IMR-90 (cell line): ENCODE results near the gene TMPRSS13. TPM values are rescaled to one million over a fixed set of nuclear protein-coding genes. Genes with fewer than 3 reads are reported as not detected.

ENCODE experiments used
- ATAC-seq: fragments of 200-7000 bp; cut with Tn5 transposase; 2 replicates; pipeline ENCODE4 v1.9.1; 2020; ENCODE audit warnings: low read depth, mild to moderate bottlenecking, moderate library complexity
- BruUV-seq: library from RNA; stranded (reverse); fragments of 400-500 nt; replicated peaks from 2 replicates; lab custom pipeline; 2021; lab: Mats Ljungman, UMichigan
- CTCF ChIA-PET: fragments of 300-600 bp; formaldehyde crosslinking; extraction: SDS; loops from one replicate; lab custom pipeline; 2021; ENCODE audit warnings: antibody characterized with exemption; lab: Yijun Ruan, JAX
- POLR2A ChIA-PET: fragments of 300-600 bp; sonication (Branson Sonifier 250); formaldehyde crosslinking; loops from one replicate; lab custom pipeline; 2022; ENCODE audit warnings: antibody characterized with exemption; ENCODE audit not compliant: unreplicated experiment; lab: Charles Lee
- DNase-seq: peaks from one replicate; pipeline ENCODE4 v3.0.0; 2013
- H2AFZ ChIP-seq: replicated peaks from 2 replicates; pipeline ENCODE3; 2013; ENCODE audit warnings: low read length, mild to moderate bottlenecking; ENCODE audit not compliant: poor library complexity
- H2AK5ac ChIP-seq: 2 replicates; pipeline ENCODE4 v1.6.1; 2013; ENCODE audit warnings: low read depth, low read length, inconsistent platforms
- H2AK9ac ChIP-seq: replicated peaks from 2 replicates; pipeline ENCODE3; 2013; ENCODE audit warnings: mild to moderate bottlenecking, low read depth, low read length, moderate library complexity; ENCODE audit not compliant: poor library complexity
- H2BK120ac ChIP-seq: 2 replicates; pipeline ENCODE4 v1.6.1; 2013; ENCODE audit warnings: low read depth, low read length, inconsistent platforms
- H2BK15ac ChIP-seq: 3 replicates; pipeline ENCODE4 v1.6.1; 2013; ENCODE audit warnings: low read depth, low read length, inconsistent platforms
- H2BK20ac ChIP-seq: 2 replicates; pipeline ENCODE4 v1.6.1; 2013; ENCODE audit warnings: low read depth, mild to moderate bottlenecking, inconsistent platforms, low read length, moderate library complexity
- H2BK5ac ChIP-seq: 2 replicates; pipeline ENCODE4 v1.6.1; 2013; ENCODE audit warnings: mild to moderate bottlenecking, low read depth, low read length, inconsistent platforms; ENCODE audit not compliant: poor library complexity, severe bottlenecking
- H3K14ac ChIP-seq: replicated peaks from 2 replicates; pipeline ENCODE4 v1.6.1; 2013; ENCODE audit warnings: low read depth, low read length, inconsistent platforms
- H3K18ac ChIP-seq: 2 replicates; pipeline ENCODE4 v1.6.1; 2013; ENCODE audit warnings: low read depth, low read length, control low read depth
- H3K23ac ChIP-seq: 2 replicates; pipeline ENCODE4 v1.6.1; 2013; ENCODE audit warnings: low read depth, low read length, inconsistent platforms
- H3K27ac ChIP-seq: 2 replicates; pipeline ENCODE4 v1.5.1; 2013; ENCODE audit warnings: mild to moderate bottlenecking, control low read depth, low read length; ENCODE audit not compliant: insufficient read depth
- H3K27me3 ChIP-seq: 2 replicates; pipeline ENCODE4 v1.6.1; 2013; ENCODE audit warnings: low read length; ENCODE audit not compliant: control insufficient read depth, insufficient read depth
- H3K36me3 ChIP-seq: 2 replicates; pipeline ENCODE4 v1.6.1; 2013; ENCODE audit warnings: low read length, mixed read lengths; ENCODE audit not compliant: control insufficient read depth, insufficient read depth
- H3K4ac ChIP-seq: 2 replicates; pipeline ENCODE4 v1.6.1; 2013; ENCODE audit warnings: low read depth, low read length, inconsistent platforms
- H3K4me1 ChIP-seq: 2 replicates; pipeline ENCODE4 v1.6.1; 2013; ENCODE audit warnings: low read length, mixed read lengths; ENCODE audit not compliant: control insufficient read depth, insufficient read depth
- H3K4me2 ChIP-seq: 2 replicates; pipeline ENCODE4 v1.6.1; 2013; ENCODE audit warnings: low read depth, mild to moderate bottlenecking, control low read depth, low read length, moderate library complexity
- H3K4me3 ChIP-seq: 2 replicates; pipeline ENCODE4 v1.5.1; 2013; ENCODE audit warnings: low read depth, mild to moderate bottlenecking, control low read depth, low read length, moderate library complexity; ENCODE audit not compliant: insufficient read depth
- H3K56ac ChIP-seq: 2 replicates; pipeline ENCODE4 v1.6.1; 2013; ENCODE audit warnings: low read length, inconsistent platforms; ENCODE audit not compliant: insufficient read depth; ENCODE audit errors: extremely low read depth
- H3K79me1 ChIP-seq, 2 experiments: 2 replicates each; pipeline ENCODE4 v1.6.1; 2013; ENCODE audit warnings: low read length in 2 of 2, inconsistent platforms in 1 of 2, low read depth in 1 of 2
- H3K9ac ChIP-seq: 2 replicates; pipeline ENCODE4 v1.6.1; 2013; ENCODE audit warnings: low read depth, low read length, control low read depth
- H3K9me1 ChIP-seq: 2 replicates; pipeline ENCODE4 v1.6.1; 2013; ENCODE audit warnings: low read length, inconsistent platforms; ENCODE audit not compliant: insufficient read depth
- H3K9me3 ChIP-seq: 2 replicates; pipeline ENCODE4 v1.6.1; 2013; ENCODE audit warnings: low read length; ENCODE audit not compliant: control insufficient read depth, insufficient read depth
- H4K20me1 ChIP-seq: 2 replicates; pipeline ENCODE4 v1.6.1; 2013; ENCODE audit warnings: low read length, inconsistent platforms; ENCODE audit not compliant: insufficient read depth
- H4K5ac ChIP-seq: 2 replicates; pipeline ENCODE4 v1.6.1; 2013; ENCODE audit warnings: mild to moderate bottlenecking, low read depth, low read length, control low read depth
- H4K8ac ChIP-seq, 2 experiments: 2 replicates each; pipeline ENCODE4 v1.6.1; 2013; ENCODE audit warnings: low read depth in 2 of 2, low read length in 2 of 2, control low read depth in 1 of 2, inconsistent platforms in 1 of 2
- H4K91ac ChIP-seq: 2 replicates; pipeline ENCODE4 v1.6.1; 2013; ENCODE audit warnings: low read depth, low read length, inconsistent platforms; ENCODE audit not compliant: insufficient read depth
- CTCF ChIP-seq: conservative IDR thresholded peaks from 2 replicates; pipeline ENCODE4 v1.5.1; 2012; ENCODE audit warnings: mild to moderate bottlenecking, low read depth, low read length, improper control_type of control experiment
- MAFK ChIP-seq: IDR thresholded peaks from 2 replicates; pipeline ENCODE4 v1.6.1; 2012; ENCODE audit warnings: low read depth, low read length, improper control_type of control experiment
- RAD21 ChIP-seq: IDR thresholded peaks from 2 replicates; pipeline ENCODE4 v1.6.1; 2012; ENCODE audit warnings: low read length, improper control_type of control experiment
- RCOR1 ChIP-seq: IDR thresholded peaks from 2 replicates; pipeline ENCODE4 v1.6.1; 2012; ENCODE audit warnings: mild to moderate bottlenecking, low read length, improper control_type of control experiment; ENCODE audit not compliant: insufficient replicate concordance
- WGBS, 2 experiments: methylation state at CpG; one replicate each; pipeline versions ENCODE4 v1.1.5 to v1.1.7; 2013; ENCODE audit warnings: missing lambda C conversion rate in 2 of 2; ENCODE audit not compliant: insufficient read length in 1 of 2; ENCODE audit errors: extremely low coverage in 2 of 2; 5-methylcytosine and 5-hydroxymethylcytosine counted together
- dilution Hi-C: fragments of 300-500 bp; cut with HindIII; formaldehyde crosslinking; loops from one replicate; pipeline ENCODE4 v1.14.3; 2018; ENCODE audit warnings: low sequenced_read_pairs; ENCODE audit not compliant: unreplicated experiment
- in situ Hi-C: fragments of 300-500 bp; cut with MboI; formaldehyde crosslinking; loops from 3 replicates; pipeline ENCODE4 v1.14.3; 2019; ENCODE audit warnings: low sequenced_read_pairs, inconsistent platforms, mixed read lengths
- intact Hi-C: fragments of 100-400 bp; cut with micrococcal nuclease; formaldehyde crosslinking; loops from 2 replicates; pipeline ENCODE4 v1.10.0; 2022
- polyA plus RNA-seq, 3 experiments: library from polyadenylated mRNA; depleted of rRNA; stranded (reverse); fragments of >200 nt; gene quantifications; 2 replicates each; pipeline ENCODE4 v1.2.3, GENCODE V29; 2012; ENCODE audit warnings: low replicate concordance in 1 of 3
- total RNA-seq: library from RNA; depleted of rRNA; stranded (reverse); fragments of >200 nt; gene quantifications from 2 replicates; pipeline ENCODE4 v1.2.3, GENCODE V29; 2012

Gene TMPRSS13
- total and polyA plus RNA-seq, 2 of the 4 experiments (the other 2 are of a cell fraction): not detected

- ATAC-seq (no peak), DNase-seq (no peak)
- peaks cover 29% of the 10 kb centered on the region for H3K27me3 ChIP-seq
- H3K79me1 ChIP-seq: no peaks in the 10 kb centered on the region
- no peaks in the 10 kb centered on the region for H3K4me1 ChIP-seq
- in situ Hi-C loops: no loop called here
- no peak overlapping the region for H2AFZ ChIP-seq
- no peak overlapping the region for H3K56ac ChIP-seq
- ChIA-PET POLR2A (no interaction called here), CTCF (no interaction called here)
- H3K14ac ChIP-seq: no peak overlapping the region
- H3K9me1 ChIP-seq: no peaks in the 10 kb centered on the region
- H3K23ac ChIP-seq: no peak overlapping the region
- H3K27ac ChIP-seq: no peak overlapping the region
- no peak overlapping the region for H2AK5ac ChIP-seq
- H4K20me1 ChIP-seq: no peaks in the 10 kb centered on the region
- H2BK20ac ChIP-seq: no peak overlapping the region
- no peak overlapping the region for H4K5ac ChIP-seq
- no peak overlapping the region for H3K9ac ChIP-seq
- no peak overlapping the region for H3K4ac ChIP-seq
- no CpG with 5 or more reads among the region's 5 CpGs for WGBS, 2 experiments
- no peak overlapping the region for H3K4me3 ChIP-seq
- dilution Hi-C loops: no loop called here
- no peak overlapping the region for H4K91ac ChIP-seq
- TF ChIP-seq RCOR1 (no peak), MAFK (no peak), RAD21 (no peak), CTCF (no peak)
- H2AK9ac ChIP-seq: no peak overlapping the region
- H3K4me2 ChIP-seq: no peak overlapping the region
- H3K9me3 ChIP-seq: no peaks in the 10 kb centered on the region
- no peaks in the 10 kb centered on the region for H3K36me3 ChIP-seq
- BruUV-seq: no TSS peak
- H2BK5ac ChIP-seq: no peak overlapping the region
- H3K18ac ChIP-seq: no peak overlapping the region
- H2BK120ac ChIP-seq: no peak overlapping the region
- intact Hi-C loops: no loop called here
- H4K8ac ChIP-seq: no peak overlapping the region
- H2BK15ac ChIP-seq: no peak overlapping the region
These were observed 48.0 kb downstream of the TMPRSS13 start for GRCh38 chr11:117881217-117881616.
